Measurements from ENCODE around the gene CEP95. TPM values are rescaled to one million over a fixed set of nuclear protein-coding genes. Genes with fewer than 3 reads are reported as not detected.

Gene CEP95
- total RNA-seq, 1 experiment from 2014 or later: 63.8 TPM

GRCh38 chr17:64536913-64537312 is 30.1 kb downstream of the CEP95 start (continued):
- TF ChIP-seq MLX (CRISPR knock-in tag; IDR thresholded peaks at IDR 0.05): no peak
- TF ChIP-seq ZNF281 (CRISPR knock-in tag; IDR thresholded peaks at IDR 0.05): no peak
- no peak for TF ChIP-seq GABPB1 (CRISPR knock-in tag; IDR thresholded peaks at IDR 0.05)
- no peak for TF ChIP-seq ERG (CRISPR knock-in tag; IDR thresholded peaks at IDR 0.05)
- no peak for TF ChIP-seq CBFB (CRISPR knock-in tag; IDR thresholded peaks at IDR 0.05; ENCODE audit: low read depth)
- TF ChIP-seq ZNF532 (CRISPR knock-in tag; IDR thresholded peaks at IDR 0.05; ENCODE audit: borderline replicate concordance): no peak
- TF ChIP-seq ZNF121 (CRISPR knock-in tag; IDR thresholded peaks at IDR 0.05): no peak
- TF ChIP-seq TEAD4 (CRISPR knock-in tag; IDR thresholded peaks at IDR 0.05): no peak
- no peak for TF ChIP-seq NFATC4 (CRISPR knock-in tag; IDR thresholded peaks at IDR 0.05)
- TF ChIP-seq CDX4 (CRISPR knock-in tag; IDR thresholded peaks at IDR 0.05; ENCODE audit: borderline replicate concordance): no peak
- no peak for TF ChIP-seq ZNF232 (CRISPR knock-in tag; IDR thresholded peaks at IDR 0.05)

- Mint-ChIP-seq H3K4me3 (no peak overlapping the region), H3K9me3 (no peaks in the 10 kb centered on the region), H3K36me3 (peaks cover 49% of the 10 kb centered on the region), H3K4me1 (no peaks in the 10 kb centered on the region), H3K27me3 (ENCODE audit: low read depth) (no peaks in the 10 kb centered on the region), H3K27ac (no peak overlapping the region)
- ChIA-PET POLR2A (no interaction called here), CTCF (interaction anchor here (1.0 kb wide), 1 partner anchor 46 kb away, joined by 3 read pairs; no protein-coding TSS in a partner anchor)
- ATAC-seq (no peak), DNase-seq (ENCODE audit: low spot score) (no peak)
- TF ChIP-seq ZNF671 (CRISPR knock-in tag; IDR thresholded peaks at IDR 0.05) (no peak), TEAD4 (CRISPR knock-in tag; IDR thresholded peaks at IDR 0.05) (no peak), ETV6 (CRISPR knock-in tag; IDR thresholded peaks at IDR 0.05) (no peak), STAT6 (CRISPR knock-in tag; conservative IDR thresholded peaks at IDR 0.05; ENCODE audit: low read depth) (no peak), ZNF317 (CRISPR knock-in tag; IDR thresholded peaks at IDR 0.05; ENCODE audit: borderline replicate concordance, low read depth) (no peak), ZNF416 (CRISPR knock-in tag; IDR thresholded peaks at IDR 0.05) (no peak), ZNF425 (CRISPR knock-in tag; conservative IDR thresholded peaks at IDR 0.05) (no peak), GABPB1 (CRISPR knock-in tag; IDR thresholded peaks at IDR 0.05) (no peak), TEAD1 (CRISPR knock-in tag; IDR thresholded peaks at IDR 0.05) (no peak), ZNF423 (CRISPR knock-in tag; IDR thresholded peaks at IDR 0.05) (no peak), GRHL2 (CRISPR knock-in tag; IDR thresholded peaks at IDR 0.05; ENCODE audit: insufficient replicate concordance, severe bottlenecking) (no peak)
Observed at GRCh38 chr17:64537488-64537887, 30.7 kb downstream of the CEP95 start.

Data from WTC11 (cell line).